Measurements from ENCODE around the gene AFG1L.
"Not testable (repeated sequence)": the region's sequence is repeated elsewhere in the genome, so short reads cannot be mapped to it uniquely, and the experiment has no call there.

AFG1L gene

GRCh38 chr6:108288742-108289141 lies 6.1 kb upstream of the AFG1L start:
- no peak for DNase-seq (ENCODE audit: low read depth in 2 of 2)

GRCh38 chr6:108291091-108291490 lies 3.8 kb upstream of the AFG1L start:
- DNase-seq (ENCODE audit: low read depth in 2 of 2), result no peak

DNA sequence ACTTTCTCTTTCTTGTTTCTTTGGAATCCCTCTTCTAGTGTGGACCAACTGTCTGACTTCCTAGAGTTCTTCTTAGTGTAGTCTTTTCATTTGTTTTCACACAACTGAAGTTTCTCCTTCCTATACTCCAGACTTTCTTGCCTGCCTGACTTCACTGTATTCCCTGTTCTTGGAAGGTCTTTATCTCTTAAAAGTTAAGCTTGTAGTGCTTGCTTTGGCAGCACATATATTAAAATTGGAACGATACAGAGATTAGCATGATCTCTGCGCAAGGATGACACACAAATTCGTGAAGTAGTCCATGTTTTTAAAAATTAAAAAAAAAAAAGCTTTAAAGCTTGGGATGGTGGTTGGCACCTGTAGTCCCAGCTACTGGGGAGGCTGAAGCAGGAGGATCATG lies 2.3 kb upstream of the AFG1L start:
- not testable (repeated sequence) for DNase-seq (ENCODE audit: low read depth in 2 of 2)

GRCh38 chr6:108293527-108294296 lies 1.1 kb upstream of the AFG1L start:
- no peak for DNase-seq (ENCODE audit: low read depth in 2 of 2)

DNA sequence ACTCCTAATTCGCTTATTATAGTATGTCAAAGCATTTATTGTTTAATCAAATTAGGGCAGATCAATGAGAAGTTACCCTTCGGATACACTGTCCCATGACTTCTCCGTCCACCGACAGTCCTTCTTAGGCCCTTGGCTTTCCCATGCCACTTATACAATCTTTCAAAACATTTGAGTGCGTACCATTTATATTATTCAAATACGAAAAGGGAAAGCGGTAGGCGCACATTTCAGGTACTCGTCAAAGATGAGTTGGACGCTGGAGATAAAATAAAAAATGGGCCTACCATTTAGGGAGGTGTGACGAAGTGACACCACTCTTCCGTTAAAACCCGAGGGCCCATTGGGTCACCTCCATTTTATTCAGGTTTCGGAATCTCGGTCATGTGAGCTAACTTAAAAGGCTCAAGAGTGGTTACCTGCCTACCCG lies 542 bp upstream of the AFG1L start:
- no peak for DNase-seq (ENCODE audit: low read depth in 2 of 2)

DNA sequence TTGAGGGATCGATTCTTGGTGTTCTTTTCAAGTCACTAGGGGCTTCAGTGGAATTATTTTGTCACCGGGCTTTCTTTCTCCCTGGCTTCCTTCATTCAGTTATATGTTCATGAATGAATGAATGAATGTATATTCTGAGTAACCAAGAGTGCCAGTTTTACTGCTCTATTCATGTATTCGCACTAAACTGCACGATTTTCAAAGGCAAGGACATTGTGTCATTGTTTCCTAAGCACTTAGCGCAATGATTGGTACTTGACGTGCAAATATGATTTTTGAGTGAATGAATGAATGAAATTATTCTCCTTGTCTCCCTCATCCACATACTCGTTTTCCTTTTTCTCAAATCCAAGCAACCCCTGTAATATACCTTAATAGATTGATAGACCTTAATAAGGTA lies 822 bp downstream of the AFG1L start:
- DNase-seq (ENCODE audit: low read depth in 2 of 2), result no peak

- DNase-seq (ENCODE audit: low read depth in 2 of 2), result no peak
Measured at GRCh38 chr6:108302386-108302785, 7.5 kb downstream of the AFG1L start.

- no peak for DNase-seq (ENCODE audit: low read depth in 2 of 2)
Measured at GRCh38 chr6:108304646-108305045, 9.8 kb downstream of the AFG1L start.

- DNase-seq (ENCODE audit: low read depth in 2 of 2), result not testable (repeated sequence)
Measured at GRCh38 chr6:108308641-108309040, 13.8 kb downstream of the AFG1L start.

DNA sequence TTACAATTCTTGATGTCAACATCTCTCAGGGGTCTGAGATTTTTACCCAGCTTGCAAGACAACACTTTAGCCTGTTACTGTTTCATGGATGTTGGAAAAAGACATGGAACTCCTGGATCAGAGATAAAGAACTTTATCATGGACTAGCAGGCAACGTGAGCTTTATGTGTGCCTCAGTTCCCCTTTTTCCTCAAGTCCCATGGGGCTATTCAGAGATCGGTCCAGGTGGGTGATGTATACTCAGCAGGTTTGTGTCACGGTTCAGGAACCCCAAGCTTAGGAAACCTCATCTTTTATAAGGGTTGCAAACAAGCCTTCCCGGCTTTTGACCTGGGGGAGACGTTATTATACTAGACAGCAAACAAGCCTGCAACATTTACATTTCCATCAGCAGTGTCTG lies 15.0 kb downstream of the AFG1L start:
- DNase-seq (ENCODE audit: low read depth in 2 of 2), result no peak

DNA sequence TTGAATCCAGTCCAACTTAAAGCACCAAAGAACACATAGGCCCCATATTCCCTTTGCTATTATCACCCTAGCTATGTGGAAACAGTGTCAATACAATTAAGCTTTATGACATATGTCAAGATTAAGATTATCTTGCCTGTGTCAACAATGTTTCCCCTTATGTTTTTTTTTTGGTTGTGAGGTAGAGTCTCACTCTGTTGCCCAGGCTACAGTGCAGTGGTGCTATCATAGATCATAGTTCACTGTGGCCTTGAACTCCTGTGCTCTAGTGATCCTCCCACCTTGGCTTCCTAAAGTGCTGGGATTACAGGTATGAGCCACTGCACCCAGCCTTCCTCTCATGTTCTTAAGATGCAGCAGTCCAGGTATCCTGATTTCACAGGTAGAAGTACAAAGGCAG lies 17.8 kb downstream of the AFG1L start:
- no peak for DNase-seq (ENCODE audit: low read depth in 2 of 2)

DNA sequence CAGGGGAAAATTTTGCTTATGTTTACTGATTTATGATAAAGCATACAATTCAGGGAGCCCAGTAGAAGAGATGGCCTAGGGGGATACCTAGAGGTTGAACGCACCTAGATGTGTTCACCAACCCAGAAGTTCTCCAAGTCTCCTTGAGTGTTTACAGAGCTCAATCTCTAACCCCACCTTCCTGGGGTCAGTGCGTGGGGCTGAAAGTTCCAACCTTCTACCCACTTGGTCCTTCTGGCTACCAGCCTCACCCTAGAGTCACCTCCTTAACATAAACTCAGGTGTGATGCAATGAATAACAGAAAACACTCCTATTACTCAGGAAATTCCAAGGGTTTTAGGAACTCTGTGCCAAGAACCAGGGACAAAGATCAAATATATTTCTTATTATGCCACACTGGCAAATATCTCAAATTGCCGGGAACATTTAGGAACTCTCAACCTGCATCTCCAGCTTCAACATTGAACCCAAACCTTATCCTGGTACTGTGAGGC lies 26.4 kb downstream of the AFG1L start:
- no peak for DNase-seq (ENCODE audit: low read depth in 2 of 2)

GRCh38 chr6:108322728-108323127 lies 27.9 kb downstream of the AFG1L start:
- no peak for DNase-seq (ENCODE audit: low read depth in 2 of 2)

DNA sequence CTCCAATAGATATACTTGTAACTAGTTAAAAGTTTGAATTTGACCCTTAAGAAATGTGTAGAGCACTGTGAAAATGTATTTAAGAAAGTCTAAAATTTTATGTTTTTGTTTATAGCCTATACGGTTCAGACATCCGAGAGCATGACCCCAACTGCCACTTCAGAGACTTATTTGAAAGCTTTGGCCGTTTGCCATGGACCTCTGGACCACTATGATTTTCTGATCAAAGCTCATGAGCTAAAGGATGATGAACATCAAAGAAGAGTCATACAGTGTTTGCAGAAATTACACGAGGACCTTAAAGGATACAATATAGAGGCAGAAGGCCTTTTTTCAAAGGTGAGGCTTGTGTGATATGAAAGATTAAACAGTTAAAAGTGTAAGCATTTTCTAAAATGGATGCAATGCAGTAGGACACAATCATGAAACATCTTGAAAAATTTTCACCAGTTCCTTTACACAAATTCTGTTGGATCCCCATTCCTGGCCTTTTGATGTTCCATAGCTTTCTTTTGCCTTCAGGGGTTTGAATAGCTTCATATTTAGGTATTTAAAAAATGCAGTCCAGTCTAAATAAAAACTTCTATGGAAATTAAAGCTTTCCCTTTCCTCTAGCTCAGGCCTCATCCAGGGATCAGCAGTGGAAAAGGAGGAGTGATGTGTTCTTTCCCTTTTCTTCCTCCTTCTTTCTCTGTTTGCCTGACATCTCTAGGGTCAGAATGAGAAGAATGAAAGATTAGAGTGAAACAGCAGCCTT lies 29.0 kb downstream of the AFG1L start:
- DNase-seq (ENCODE audit: low read depth in 2 of 2), result no peak

DNA sequence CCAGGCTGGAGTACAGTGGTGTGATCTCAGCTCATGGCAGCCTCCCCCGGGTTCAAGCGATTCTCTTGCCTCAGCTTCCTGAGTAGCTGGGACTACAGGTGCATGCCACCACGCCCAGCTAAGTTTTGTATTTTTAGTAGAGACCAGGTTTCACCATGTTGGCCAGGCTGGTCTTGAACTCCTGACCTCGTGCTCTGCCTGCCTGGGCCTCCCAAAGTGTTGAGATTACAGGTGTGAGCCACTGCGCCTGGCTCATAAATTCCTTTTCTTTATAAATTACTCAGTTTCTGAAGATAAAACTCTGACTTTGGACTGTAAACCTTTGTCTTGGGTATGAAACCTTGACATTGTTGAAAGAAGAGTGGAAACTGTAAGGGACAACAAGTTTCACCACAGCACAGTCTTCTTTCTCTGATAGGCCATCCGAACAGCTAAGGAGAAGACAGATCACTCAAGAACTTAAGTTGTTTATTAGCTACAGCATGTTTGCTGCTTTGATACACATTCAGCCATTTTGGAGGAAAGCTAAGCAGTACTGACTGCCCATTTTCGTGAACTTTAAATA lies 35.4 kb downstream of the AFG1L start:
- not testable (repeated sequence) for DNase-seq (ENCODE audit: low read depth in 2 of 2)

DNA sequence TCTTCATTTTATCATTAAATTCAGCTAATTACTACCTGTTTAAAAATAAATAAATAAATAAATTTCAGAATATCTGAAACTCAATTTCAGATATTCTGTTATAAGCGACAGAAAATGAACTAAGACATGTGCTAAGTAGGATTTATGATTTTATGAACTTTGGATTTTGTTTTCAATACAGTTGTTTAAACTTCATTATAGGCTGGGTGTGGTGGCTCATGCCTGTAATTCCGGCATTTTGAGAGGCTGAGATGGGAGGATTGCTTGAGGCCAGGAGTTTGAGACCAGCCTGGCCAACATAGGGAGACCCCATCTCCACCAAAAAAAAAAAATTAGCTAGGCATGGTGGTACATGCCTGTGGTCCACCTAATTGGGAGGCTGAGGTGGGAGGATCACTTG lies 36.0 kb downstream of the AFG1L start:
- DNase-seq (ENCODE audit: low read depth in 2 of 2), result no peak

- DNase-seq (ENCODE audit: low read depth in 2 of 2), result no peak
Measured at GRCh38 chr6:108331982-108332381, 37.1 kb downstream of the AFG1L start.

DNA sequence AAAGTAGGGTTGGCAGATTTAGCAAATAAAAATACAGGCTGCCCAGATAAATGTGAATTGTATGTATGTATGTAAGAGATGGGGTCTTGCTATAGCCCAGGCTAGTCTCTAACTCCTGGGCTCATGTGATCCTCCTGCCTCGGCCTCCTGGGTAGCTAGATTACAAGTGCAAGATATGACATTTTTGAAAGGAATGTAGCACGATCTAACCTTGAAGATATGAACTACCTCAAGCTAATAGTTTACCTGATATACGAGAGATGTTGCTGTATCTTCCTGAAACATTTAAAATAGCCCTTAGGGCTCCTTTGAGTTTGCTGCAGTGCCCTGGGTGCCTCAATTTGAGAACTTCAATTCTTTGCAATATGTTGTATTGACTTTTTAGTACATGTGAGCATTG lies 42.1 kb downstream of the AFG1L start:
- DNase-seq (ENCODE audit: low read depth in 2 of 2), result no peak

DNA sequence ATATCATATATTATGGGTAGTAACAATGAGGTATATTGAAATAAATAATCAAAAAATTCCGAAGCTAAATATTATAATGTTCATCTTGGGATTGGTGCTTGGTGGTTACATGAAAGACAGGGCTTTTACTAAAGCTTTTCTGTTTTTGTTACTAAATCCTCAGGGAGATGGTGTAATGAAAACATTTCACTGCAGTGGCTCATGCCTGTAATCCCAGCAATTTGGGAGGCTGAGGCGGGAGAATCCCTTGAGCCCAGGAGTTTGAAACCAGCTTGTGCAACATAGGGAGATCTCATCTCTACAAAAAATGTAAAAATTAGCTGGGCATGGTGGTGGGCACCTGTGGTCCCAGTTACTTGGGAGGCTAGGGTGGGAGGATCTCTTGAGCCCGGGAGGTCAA lies 42.9 kb downstream of the AFG1L start:
- no peak for DNase-seq (ENCODE audit: low read depth in 2 of 2)

GRCh38 chr6:108341372-108341771 lies 46.5 kb downstream of the AFG1L start:
- no peak for DNase-seq (ENCODE audit: low read depth in 2 of 2)

- no peak for DNase-seq (ENCODE audit: low read depth in 2 of 2)
Measured at GRCh38 chr6:108343894-108344293, 49.0 kb downstream of the AFG1L start.

GRCh38 chr6:108348655-108349349 lies 53.9 kb downstream of the AFG1L start:
- DNase-seq (ENCODE audit: low read depth in 2 of 2), result no peak
